ENCODE results near the gene ADGRD1. TPM values are rescaled to one million over a fixed set of nuclear protein-coding genes. Genes with fewer than 3 reads are reported as not detected.

ADGRD1 gene
- total RNA-seq, 1 donor from 2014 or later, result 35.8 TPM

DNA sequence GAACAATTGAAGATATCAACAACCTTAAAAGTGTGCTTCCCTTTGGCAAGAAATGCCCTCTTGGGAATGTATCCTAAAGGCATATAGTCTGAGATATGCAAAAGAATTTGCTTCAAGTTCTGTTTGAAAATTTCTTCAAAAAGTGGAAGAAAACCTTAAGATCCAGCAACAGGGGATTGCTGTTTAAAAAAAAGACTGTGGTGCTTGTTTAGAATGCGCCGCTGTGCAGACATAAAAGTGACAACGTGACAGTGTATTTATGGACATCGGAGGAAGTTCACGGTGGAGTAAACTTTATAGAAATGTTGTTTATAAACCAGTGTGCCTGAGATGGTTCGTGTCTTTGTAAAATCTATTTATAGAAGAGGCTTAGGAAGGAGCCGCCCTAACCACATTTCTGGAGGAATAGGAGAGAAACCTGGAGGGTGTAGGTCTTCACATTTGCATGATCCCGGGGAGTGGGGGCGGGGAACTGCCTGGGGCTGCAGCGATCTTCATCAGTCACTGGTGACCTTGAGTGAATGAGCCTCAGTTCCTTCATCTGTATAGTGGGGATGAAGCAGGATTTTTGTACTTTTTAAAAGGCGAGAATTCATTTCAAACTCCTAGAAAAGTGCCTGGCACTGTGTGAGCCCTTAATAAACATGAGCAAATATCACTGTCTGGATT is 27.5 kb downstream of the ADGRD1 start:
- peak in 1 of 2 donors; percentile 29 for DNase-seq (ENCODE audit: extremely low spot score in 2 of 2)
- H3K36me3 ChIP-seq, result no peaks in the 10 kb centered on the region
- intact Hi-C loops (cut with DNase I), result no loop called here
- TF ChIP-seq POLR2A (IDR thresholded peaks at IDR 0.05), result no peak
- peak in 1 of 2 donors; percentile 51 for TF ChIP-seq POLR2AphosphoS5 (IDR thresholded peaks at IDR 0.05; ENCODE audit: insufficient read depth in 1 of 2, low read depth in 1 of 2)
- no peaks in the 10 kb centered on the region for H3K27me3 ChIP-seq
- no peak overlapping the region for H3K4me3 ChIP-seq
- H3K4me1 ChIP-seq, result no peaks in the 10 kb centered on the region
- H3K9me3 ChIP-seq, result no peaks in the 10 kb centered on the region
- no peak overlapping the region for H3K27ac ChIP-seq

GRCh38 chr12:130981911-130982310 is 28.2 kb downstream of the ADGRD1 start:
- Histone ChIP-seq H3K4me1 (no peaks in the 10 kb centered on the region), H3K9me3 (no peaks in the 10 kb centered on the region), H3K4me3 (no peak overlapping the region), H3K36me3 (no peaks in the 10 kb centered on the region), H3K27me3 (no peaks in the 10 kb centered on the region), H3K27ac (no peak overlapping the region)
- DNase-seq (ENCODE audit: extremely low spot score in 2 of 2), result no peak
- intact Hi-C loops (cut with DNase I), result no loop called here
- no peak for TF ChIP-seq POLR2AphosphoS5 (IDR thresholded peaks at IDR 0.05; ENCODE audit: insufficient read depth in 1 of 2, low read depth in 1 of 2)
- no peak for TF ChIP-seq POLR2A (IDR thresholded peaks at IDR 0.05)
- TF ChIP-seq CTCF (IDR thresholded peaks at IDR 0.05), result no peak

GRCh38 chr12:130982565-130983225 is 29.0 kb downstream of the ADGRD1 start:
- TF ChIP-seq POLR2A (IDR thresholded peaks at IDR 0.05), result no peak
- no peak for TF ChIP-seq CTCF (IDR thresholded peaks at IDR 0.05)
- no peak for TF ChIP-seq POLR2AphosphoS5 (IDR thresholded peaks at IDR 0.05; ENCODE audit: insufficient read depth in 1 of 2, low read depth in 1 of 2)
- no peak overlapping the region for H3K27ac ChIP-seq
- no peaks in the 10 kb centered on the region for H3K4me1 ChIP-seq
- H3K4me3 ChIP-seq, result no peak overlapping the region
- no peaks in the 10 kb centered on the region for H3K36me3 ChIP-seq
- H3K27me3 ChIP-seq, result no peaks in the 10 kb centered on the region
- DNase-seq (ENCODE audit: extremely low spot score in 2 of 2), result peak in 1 of 2 donors; percentile 77
- intact Hi-C loops (cut with DNase I), result no loop called here
- no peaks in the 10 kb centered on the region for H3K9me3 ChIP-seq

- Histone ChIP-seq H3K4me3 (no peak overlapping the region), H3K27ac (no peak overlapping the region), H3K36me3 (no peaks in the 10 kb centered on the region), H3K9me3 (no peaks in the 10 kb centered on the region), H3K27me3 (no peaks in the 10 kb centered on the region), H3K4me1 (no peaks in the 10 kb centered on the region)
- intact Hi-C loops (cut with DNase I), result no loop called here
- peak in 1 of 2 donors; percentile 87 for DNase-seq (ENCODE audit: extremely low spot score in 2 of 2)
- TF ChIP-seq CTCF (IDR thresholded peaks at IDR 0.05) (no peak), POLR2AphosphoS5 (IDR thresholded peaks at IDR 0.05; ENCODE audit: insufficient read depth in 1 of 2, low read depth in 1 of 2) (no peak), POLR2A (IDR thresholded peaks at IDR 0.05) (no peak)
Observed at GRCh38 chr12:130983328-130984017, 29.8 kb downstream of the ADGRD1 start.

DNA sequence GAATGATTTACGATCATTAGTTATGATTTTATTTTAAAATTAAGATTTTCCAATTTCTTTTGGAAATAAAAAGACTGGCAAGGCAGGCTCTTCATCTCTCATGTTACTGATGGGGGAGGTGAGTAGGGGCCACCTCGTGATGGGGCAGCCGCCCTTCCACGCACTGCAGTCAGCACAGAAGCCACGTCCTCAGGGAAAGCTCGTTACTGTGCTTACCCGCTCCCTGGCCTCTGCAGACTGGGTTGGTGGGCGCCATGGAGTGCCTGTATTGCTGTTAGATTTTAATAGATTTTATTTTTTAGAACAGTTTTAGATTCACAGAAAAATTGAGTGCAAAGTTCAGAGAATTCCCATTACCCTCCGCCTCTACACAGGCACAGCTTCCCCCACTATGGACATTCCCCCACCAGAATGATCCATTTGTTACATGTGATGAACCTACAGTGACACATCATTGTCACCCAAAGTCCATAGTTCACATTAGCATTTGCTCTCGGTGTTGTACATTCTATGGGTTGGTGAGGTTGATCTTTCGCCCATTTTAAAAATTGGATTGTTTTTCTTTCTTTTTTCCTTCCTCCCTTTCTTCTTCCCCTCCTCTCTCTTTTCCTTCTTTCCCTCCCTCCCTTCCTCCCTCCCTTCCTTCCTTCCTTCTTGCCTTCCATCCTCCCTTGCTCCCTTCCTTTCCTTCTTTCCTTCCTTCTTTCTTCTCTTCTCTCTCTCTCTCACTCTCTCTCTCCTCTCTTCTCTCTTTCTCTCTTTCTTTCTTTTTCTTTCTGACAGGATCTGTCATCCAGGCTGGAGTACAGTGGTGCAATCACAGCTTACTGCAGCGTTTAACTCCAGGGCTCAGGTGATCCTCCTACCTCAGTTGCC is 30.7 kb downstream of the ADGRD1 start:
- no peak overlapping the region for H3K27ac ChIP-seq
- H3K4me1 ChIP-seq, result no peaks in the 10 kb centered on the region
- H3K27me3 ChIP-seq, result no peaks in the 10 kb centered on the region
- H3K36me3 ChIP-seq, result no peaks in the 10 kb centered on the region
- TF ChIP-seq POLR2A (IDR thresholded peaks at IDR 0.05), result no peak
- no peak for TF ChIP-seq POLR2AphosphoS5 (IDR thresholded peaks at IDR 0.05; ENCODE audit: insufficient read depth in 1 of 2, low read depth in 1 of 2)
- no peak for TF ChIP-seq CTCF (IDR thresholded peaks at IDR 0.05)
- peak in 1 of 2 donors; percentile 54 for DNase-seq (ENCODE audit: extremely low spot score in 2 of 2)
- intact Hi-C loops (cut with DNase I), result no loop called here
- no peaks in the 10 kb centered on the region for H3K9me3 ChIP-seq
- no peak overlapping the region for H3K4me3 ChIP-seq

Data from vagina (tissue), 2 donors.